ENCODE results near the gene AXL.

Gene AXL

GRCh38 chr19:41218615-41219507 lies at the start of gene AXL:
Gene AXL, plus strand, starts transcription at chr19:41219223. Its CDS starts 170 bp downstream, at chr19:41219393.
- ATAC-seq, result peak; percentile 78
- TF ChIP-seq ZC3H10 (CRISPR knock-in tag; IDR thresholded peaks at IDR 0.05), result no peak
- TF ChIP-seq ZNF565 (CRISPR knock-in tag; conservative IDR thresholded peaks at IDR 0.05; ENCODE audit: low read depth), result no peak
- TF ChIP-seq ARNTL (CRISPR knock-in tag; IDR thresholded peaks at IDR 0.05; ENCODE audit: borderline replicate concordance, low read depth), result no peak
- TF ChIP-seq TOX (CRISPR knock-in tag; IDR thresholded peaks at IDR 0.05; ENCODE audit: borderline replicate concordance), result no peak
- no peak for TF ChIP-seq RARB (CRISPR knock-in tag; IDR thresholded peaks at IDR 0.05)
- no peak for TF ChIP-seq CSRNP3 (CRISPR knock-in tag; IDR thresholded peaks at IDR 0.05)
- no peak for TF ChIP-seq ZFP3 (CRISPR knock-in tag; IDR thresholded peaks at IDR 0.05)
- TF ChIP-seq PATZ1 (CRISPR knock-in tag; IDR thresholded peaks at IDR 0.05; ENCODE audit: borderline replicate concordance), result no peak
- TF ChIP-seq GLIS3 (CRISPR knock-in tag; IDR thresholded peaks at IDR 0.05), result no peak
- TF ChIP-seq BACH2 (CRISPR knock-in tag; IDR thresholded peaks at IDR 0.05; ENCODE audit: borderline replicate concordance), result no peak
- TF ChIP-seq ZNF70 (CRISPR knock-in tag; IDR thresholded peaks at IDR 0.05), result no peak
- TF ChIP-seq CSDC2 (CRISPR knock-in tag; IDR thresholded peaks at IDR 0.05), result no peak
- TF ChIP-seq CREB5 (CRISPR knock-in tag; IDR thresholded peaks at IDR 0.05; ENCODE audit: low read depth), result no peak
- TF ChIP-seq PPARA (CRISPR knock-in tag; IDR thresholded peaks at IDR 0.05; ENCODE audit: borderline replicate concordance), result no peak
- TF ChIP-seq OSR1 (CRISPR knock-in tag; IDR thresholded peaks at IDR 0.05), result no peak

- ATAC-seq, result no peak
- TF ChIP-seq ESRRG (CRISPR knock-in tag; IDR thresholded peaks at IDR 0.05), result no peak
- TF ChIP-seq PATZ1 (CRISPR knock-in tag; IDR thresholded peaks at IDR 0.05; ENCODE audit: borderline replicate concordance), result no peak
- TF ChIP-seq ZC3H10 (CRISPR knock-in tag; IDR thresholded peaks at IDR 0.05), result no peak
- no peak for TF ChIP-seq CSRNP3 (CRISPR knock-in tag; IDR thresholded peaks at IDR 0.05)
- no peak for TF ChIP-seq ZNF8 (CRISPR knock-in tag; IDR thresholded peaks at IDR 0.05)
- no peak for TF ChIP-seq RARB (CRISPR knock-in tag; IDR thresholded peaks at IDR 0.05)
- TF ChIP-seq CSDC2 (CRISPR knock-in tag; IDR thresholded peaks at IDR 0.05), result no peak
- no peak for TF ChIP-seq TOX (CRISPR knock-in tag; IDR thresholded peaks at IDR 0.05; ENCODE audit: borderline replicate concordance)
- TF ChIP-seq CREB5 (CRISPR knock-in tag; IDR thresholded peaks at IDR 0.05; ENCODE audit: low read depth), result no peak
- TF ChIP-seq OSR1 (CRISPR knock-in tag; IDR thresholded peaks at IDR 0.05), result no peak
- no peak for TF ChIP-seq ZNF70 (CRISPR knock-in tag; IDR thresholded peaks at IDR 0.05)
- no peak for TF ChIP-seq POU6F1 (CRISPR knock-in tag; IDR thresholded peaks at IDR 0.05; ENCODE audit: borderline replicate concordance, low read depth)
- no peak for TF ChIP-seq TCF4 (CRISPR knock-in tag; IDR thresholded peaks at IDR 0.05; ENCODE audit: borderline replicate concordance)
- no peak for TF ChIP-seq PPARA (CRISPR knock-in tag; IDR thresholded peaks at IDR 0.05; ENCODE audit: borderline replicate concordance)
- TF ChIP-seq GLIS3 (CRISPR knock-in tag; IDR thresholded peaks at IDR 0.05), result no peak
- TF ChIP-seq SNAI2 (CRISPR knock-in tag; IDR thresholded peaks at IDR 0.05), result no peak
- no peak for TF ChIP-seq ZFP30 (CRISPR knock-in tag; IDR thresholded peaks at IDR 0.05)
Measured at GRCh38 chr19:41172297-41173164, 46.5 kb upstream of the AXL start.
